ENCODE data around the gene KCNN3.
"Not testable (repeated sequence)": the region's sequence is repeated elsewhere in the genome, so short reads cannot be mapped to it uniquely, and the experiment has no call there.

The KCNN3 gene

GRCh38 chr1:154695985-154696384 is 174.1 kb downstream of the KCNN3 start:
- DNase-seq = no peak

- DNase-seq = no peak
Observed at GRCh38 chr1:154694995-154695394, 175.1 kb downstream of the KCNN3 start.

- DNase-seq = no peak
Observed at GRCh38 chr1:154689083-154689482, 181.0 kb downstream of the KCNN3 start.

- no peak for DNase-seq
Observed at GRCh38 chr1:154686507-154686906, 183.6 kb downstream of the KCNN3 start.

- no peak for DNase-seq
Observed at GRCh38 chr1:154683820-154684219, 186.3 kb downstream of the KCNN3 start.

GRCh38 chr1:154682254-154682653 is 187.8 kb downstream of the KCNN3 start:
- no peak for DNase-seq

- not testable (repeated sequence) for DNase-seq
Observed at GRCh38 chr1:154677844-154678243, 192.2 kb downstream of the KCNN3 start.

- not testable (repeated sequence) for DNase-seq
Observed at GRCh38 chr1:154676847-154677246, 193.2 kb downstream of the KCNN3 start.

GRCh38 chr1:154674456-154674855 is 195.6 kb downstream of the KCNN3 start:
- not testable (repeated sequence) for DNase-seq

- not testable (repeated sequence) for DNase-seq
Observed at GRCh38 chr1:154672245-154672644, 197.8 kb downstream of the KCNN3 start.

GRCh38 chr1:154671412-154671811 is 198.7 kb downstream of the KCNN3 start:
- not testable (repeated sequence) for DNase-seq

- DNase-seq = not testable (repeated sequence)
Observed at GRCh38 chr1:154670310-154671270, 199.5 kb downstream of the KCNN3 start.

GRCh38 chr1:154669464-154670282 is 200.4 kb downstream of the KCNN3 start:
- DNase-seq = peak; percentile 58

- DNase-seq = no peak
Observed at GRCh38 chr1:154666051-154666790, 203.9 kb downstream of the KCNN3 start.

- no peak for DNase-seq
Observed at GRCh38 chr1:154664331-154665002, 205.6 kb downstream of the KCNN3 start.

- no peak for DNase-seq
Observed at GRCh38 chr1:154663471-154664060, 206.5 kb downstream of the KCNN3 start.

- no peak for DNase-seq
Observed at GRCh38 chr1:154661110-154661509, 209.0 kb downstream of the KCNN3 start.

GRCh38 chr1:154659823-154660592 is 210.1 kb downstream of the KCNN3 start:
- no peak for DNase-seq

- DNase-seq = no peak
Observed at GRCh38 chr1:154657556-154657955, 212.5 kb downstream of the KCNN3 start.

GRCh38 chr1:154652893-154653292 is 217.2 kb downstream of the KCNN3 start:
- DNase-seq = no peak

Measured in NCI-H2029 treated with DMSO at 0.1 percent for 48 hours (cell line).